Measurements from ENCODE around the gene NCAN.
"Not testable (repeated sequence)": the region's sequence is repeated elsewhere in the genome, so short reads cannot be mapped to it uniquely, and the experiment has no call there.

The NCAN gene

GRCh38 chr19:19224150-19224851 is 12.5 kb downstream of the NCAN start:
- DNase-seq (ENCODE audit: low read depth in 2 of 2): no peak

GRCh38 chr19:19224852-19225494 is 13.2 kb downstream of the NCAN start:
- peak; percentile 50 to 54 for DNase-seq (ENCODE audit: low read depth in 2 of 2)

GRCh38 chr19:19226204-19226603 is 14.4 kb downstream of the NCAN start:
- DNase-seq (ENCODE audit: low read depth in 2 of 2): no peak

- DNase-seq (ENCODE audit: low read depth in 2 of 2): no peak
These were observed 14.9 kb downstream of the NCAN start for GRCh38 chr19:19226663-19227062.

GRCh38 chr19:19227217-19227616 is 15.5 kb downstream of the NCAN start:
- DNase-seq (ENCODE audit: low read depth in 2 of 2): no peak

- no peak for DNase-seq (ENCODE audit: low read depth in 2 of 2)
These were observed 17.9 kb downstream of the NCAN start for GRCh38 chr19:19229701-19230100.

- no peak for DNase-seq (ENCODE audit: low read depth in 2 of 2)
These were observed 19.2 kb downstream of the NCAN start for GRCh38 chr19:19230999-19231398.

GRCh38 chr19:19232261-19232721 is 20.5 kb downstream of the NCAN start:
- DNase-seq (ENCODE audit: low read depth in 2 of 2): no peak

- no peak for DNase-seq (ENCODE audit: low read depth in 2 of 2)
These were observed 22.6 kb downstream of the NCAN start for GRCh38 chr19:19234220-19234816.

GRCh38 chr19:19236173-19236572 is 24.4 kb downstream of the NCAN start:
- no peak for DNase-seq (ENCODE audit: low read depth in 2 of 2)

- no peak for DNase-seq (ENCODE audit: low read depth in 2 of 2)
These were observed 26.6 kb downstream of the NCAN start for GRCh38 chr19:19238126-19238894.

- DNase-seq (ENCODE audit: low read depth in 2 of 2): no peak
These were observed 27.9 kb downstream of the NCAN start for GRCh38 chr19:19239675-19240074.

GRCh38 chr19:19240476-19240875 is 28.7 kb downstream of the NCAN start:
- DNase-seq (ENCODE audit: low read depth in 2 of 2): no peak

GRCh38 chr19:19250196-19250801 is 38.5 kb downstream of the NCAN start:
- DNase-seq (ENCODE audit: low read depth in 2 of 2): no peak

GRCh38 chr19:19253409-19253808 is 41.7 kb downstream of the NCAN start:
- not testable (repeated sequence) for DNase-seq (ENCODE audit: low read depth in 2 of 2)

- DNase-seq (ENCODE audit: low read depth in 2 of 2): no peak
These were observed 44.6 kb downstream of the NCAN start for GRCh38 chr19:19256072-19256969.

GRCh38 chr19:19257137-19257536 is 45.4 kb downstream of the NCAN start:
- no peak for DNase-seq (ENCODE audit: low read depth in 2 of 2)

- DNase-seq (ENCODE audit: low read depth in 2 of 2): no peak
These were observed 46.3 kb downstream of the NCAN start for GRCh38 chr19:19257836-19258588.

- no peak for DNase-seq (ENCODE audit: low read depth in 2 of 2)
These were observed 47.0 kb downstream of the NCAN start for GRCh38 chr19:19258589-19259338.
